Ovary (tissue), 9 donors: Measurements from ENCODE around the gene ADD1. TPM values are rescaled to one million over a fixed set of nuclear protein-coding genes. Genes with fewer than 3 reads are reported as not detected.

Experiments
- DNase-seq, 5 donors: peaks; one replicate each; pipeline ENCODE4 v3.0.0-alpha.2; 2019 to 2020
- H3K27ac ChIP-seq, 2 donors: fragments of 200-600 bp; one replicate each; pipeline versions ENCODE4 v1.5.1 to v1.8.0; 2019 to 2022
- H3K27me3 ChIP-seq: fragments of 200-600 bp; one replicate; pipeline ENCODE4 v1.8.0; 2022
- H3K36me3 ChIP-seq: fragments of 200-600 bp; sonication (generic); one replicate; pipeline ENCODE4 v1.5.1; 2019
- H3K4me1 ChIP-seq: one replicate; pipeline ENCODE4 v1.8.1; 2013; ENCODE audit warnings: mild to moderate bottlenecking, moderate library complexity; ENCODE audit not compliant: insufficient read depth
- H3K4me3 ChIP-seq: fragments of 200-600 bp; sonication (generic); one replicate; pipeline ENCODE4 v1.5.1; 2017
- H3K9me3 ChIP-seq, 2 donors: fragments of 200-600 bp in 1 of 2; sonication (generic) in 1 of 2; one replicate each; pipeline versions ENCODE4 v1.5.1 to v1.8.1; 2013 to 2019; ENCODE audit warnings: mild to moderate bottlenecking in 1 of 2, moderate library complexity in 1 of 2
- CTCF ChIP-seq, 3 donors: fragments of 450-650 bp in 2 of 3; fragments of 200-600 bp in 1 of 3; IDR thresholded peaks; one replicate each; pipeline versions ENCODE4 v1.5.1 to v1.8.0; 2016 to 2022; ENCODE audit warnings: antibody characterized with exemption in 3 of 3, mild to moderate bottlenecking in 1 of 3
- EP300 ChIP-seq: sonication (generic); formaldehyde crosslinking; IDR thresholded peaks from one replicate; pipeline ENCODE4 v1.6.1; 2017; ENCODE audit warnings: antibody characterized with exemption
- POLR2A ChIP-seq: fragments of 450-650 bp; IDR thresholded peaks from one replicate; pipeline ENCODE4 v1.6.1; 2017; ENCODE audit warnings: antibody characterized with exemption, mild to moderate bottlenecking, moderate library complexity
- WGBS, 3 donors: extraction: QIAGEN DNeasy Blood & Tissue Kit in 1 of 3; methylation state at CpG; one replicate each; pipeline versions ENCODE4 v1.1.5 to v1.1.7; 2013 to 2017; 5-methylcytosine and 5-hydroxymethylcytosine counted together
- intact Hi-C, 4 donors: fragments of 100-400 bp; cut with DNase I; formaldehyde crosslinking; loops; one replicate each; pipeline versions ENCODE4 v1.11.0 to v1.15.1; 2022 to 2023
- polyA plus RNA-seq, 2 donors: library from polyadenylated mRNA; stranded (reverse); fragments of 200-250 nt in 1 of 2; fragments of 350-450 nt in 1 of 2; fragmentation: Illumina TruSeq in 1 of 2; extraction: RNeasy Lipid Tissue Mini Kit (QIAGEN cat#74804) in 1 of 2; gene quantifications; one replicate each; pipeline ENCODE4 v1.2.3, GENCODE V29; 2013 to 2014
- total RNA-seq, 7 donors: library from RNA; depleted of rRNA in 2 of 7; stranded (reverse); fragments of >200 nt in 2 of 7; fragmentation: NEBNext Ultra II Directional in 3 of 7; extraction: Animal tissue kit (Norgen Biotek cat#: 25700) in 3 of 7; gene quantifications; one replicate each; pipeline versions ENCODE4 v1.1.0 to v1.2.4, GENCODE V29; 2016 to 2023
- donor health status: DM: no; HTN: no; CAD: no; lungs with moderate emphysema.
- donor health status: DM: no; HTN: no; CAD: no.
- donor health status: Bipolar disorder and iron deficiency.
- donor health status: DM: yes; HTN: yes; CAD: no.
- donor health status: DM: no; HTN: no; CAD: no.
- donor health status: DM: yes; HTN: yes; CAD: no.

ADD1 gene
- total and polyA plus RNA-seq, 9 donors = 166 to 447 (median 365) TPM

GRCh38 chr4:2928242-2929176 lies 84.9 kb downstream of the ADD1 start:
- no peaks in the 10 kb centered on the region for H3K9me3 ChIP-seq
- H3K27ac ChIP-seq = no peak overlapping the region
- H3K27me3 ChIP-seq = no peaks in the 10 kb centered on the region
- 81 to 84% (median 81%) methylated on average over 29 to 32 of the region's 32 CpGs for WGBS, 3 donors
- H3K36me3 ChIP-seq = no peaks in the 10 kb centered on the region
- intact Hi-C loops = no loop called here
- DNase-seq = peak in 2 of 5 donors; percentile 16 to 28
- TF ChIP-seq CTCF (IDR thresholded peaks at IDR 0.05) (no peak), POLR2A (no peak), EP300 (no peak)
- no peak overlapping the region for H3K4me3 ChIP-seq
- no peaks in the 10 kb centered on the region for H3K4me1 ChIP-seq

DNA sequence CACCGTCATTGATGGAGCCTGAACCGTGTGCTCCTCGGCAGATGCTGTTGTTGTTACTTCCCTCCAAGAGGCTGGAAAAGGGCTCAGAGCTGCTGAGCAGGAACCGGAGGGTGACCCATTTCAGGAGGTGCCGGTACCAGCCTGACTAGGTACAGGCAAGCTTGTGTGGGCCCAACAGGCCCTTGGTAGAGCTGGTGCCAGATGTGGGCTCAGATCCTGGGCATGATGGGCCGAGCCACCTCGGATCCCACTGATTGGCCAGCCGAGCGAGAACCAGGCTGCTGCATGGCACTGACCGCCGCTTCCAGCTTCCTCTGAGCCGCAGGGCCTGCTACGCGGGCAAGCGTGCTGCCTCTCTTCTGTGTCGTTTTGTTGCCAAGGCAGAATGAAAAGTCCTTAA lies 85.8 kb downstream of the ADD1 start:
- intact Hi-C loops = no loop called here

GRCh38 chr4:2930135-2930757 lies 86.6 kb downstream of the ADD1 start:
- DNase-seq = peak in 2 of 5 donors; percentile 28 to 38
- TF ChIP-seq EP300 (no peak), CTCF (IDR thresholded peaks at IDR 0.05) (no peak), POLR2A (no peak)
- no peaks in the 10 kb centered on the region for H3K36me3 ChIP-seq
- no peaks in the 10 kb centered on the region for H3K27me3 ChIP-seq
- H3K27ac ChIP-seq = no peak overlapping the region
- intact Hi-C loops = loop anchor here in 3 of 4 donors (5.0 to 10.0 kb wide), 4 partner anchors 85 to 395 kb away; partner anchors contain the start of genes ADD1 (in 1 of the 3) and FAM193A (in 1 of the 3)
- no peaks in the 10 kb centered on the region for H3K9me3 ChIP-seq
- H3K4me3 ChIP-seq = no peak overlapping the region
- WGBS, 3 donors = 72 to 75% (median 74%) methylated on average over 12 of the region's 12 CpGs
- peaks cover 4% of the 10 kb centered on the region for H3K4me1 ChIP-seq

More for the DNA sequence above, 85.8 kb downstream of the ADD1 start:
- H3K36me3 ChIP-seq = no peaks in the 10 kb centered on the region
- H3K9me3 ChIP-seq = no peaks in the 10 kb centered on the region
- H3K27me3 ChIP-seq = no peaks in the 10 kb centered on the region
- TF ChIP-seq EP300 (no peak), CTCF (IDR thresholded peaks at IDR 0.05) (no peak), POLR2A (no peak)
- no peak overlapping the region for H3K27ac ChIP-seq
- peak in 2 of 5 donors; percentile 19 to 42 for DNase-seq
- peaks cover 2% of the 10 kb centered on the region for H3K4me1 ChIP-seq
- H3K4me3 ChIP-seq = no peak overlapping the region
- WGBS, 3 donors = 81 to 85% (median 83%) methylated on average over 16 of the region's 16 CpGs

DNA sequence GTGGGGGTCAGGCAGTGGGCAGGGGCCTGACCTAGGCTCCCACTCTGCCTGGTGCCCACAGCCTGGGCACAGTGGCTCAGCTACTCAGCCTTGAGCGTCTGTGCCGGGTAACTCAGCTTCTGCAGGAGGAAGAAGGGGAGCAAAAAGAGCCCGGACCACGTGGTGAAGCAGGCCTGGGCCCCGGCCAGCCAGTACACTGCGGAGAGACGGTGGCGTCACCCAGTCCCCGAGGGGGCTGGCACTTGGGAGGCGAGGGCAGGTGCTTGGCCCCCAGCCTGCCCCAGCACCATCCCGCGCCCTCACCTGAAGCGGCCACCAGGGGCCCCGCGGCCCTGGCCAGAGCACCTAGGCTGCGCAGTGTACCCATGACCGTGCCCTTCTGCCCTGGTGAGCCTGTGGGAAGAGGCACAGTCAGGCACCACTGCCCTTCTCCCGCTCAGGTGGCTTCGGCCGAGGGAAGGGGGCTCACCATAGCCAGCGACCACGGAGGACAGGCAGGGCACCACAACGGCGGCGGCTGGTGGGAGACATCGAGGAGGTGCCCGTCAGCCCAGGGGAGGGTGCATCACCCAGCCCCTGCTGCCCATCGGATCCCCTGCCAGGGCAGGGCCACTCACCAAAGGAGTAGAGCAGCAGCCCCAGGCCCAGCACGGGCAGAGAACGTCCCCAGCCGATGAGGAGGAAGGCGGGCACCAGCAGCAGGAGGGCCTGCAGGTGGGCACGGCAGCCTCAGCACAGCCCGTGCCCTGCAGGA lies 87.3 kb downstream of the ADD1 start:
- H3K27me3 ChIP-seq = no peaks in the 10 kb centered on the region
- H3K27ac ChIP-seq = no peak overlapping the region
- H3K4me3 ChIP-seq = no peak overlapping the region
- DNase-seq = peak in 1 of 5 donors; percentile 53
- intact Hi-C loops = loop anchor here in 3 of 4 donors (5.0 to 10.0 kb wide), 4 partner anchors 86 to 396 kb away; partner anchors contain the start of genes ADD1 (in 1 of the 3) and FAM193A (in 1 of the 3)
- TF ChIP-seq CTCF (IDR thresholded peaks at IDR 0.05) = no peak
- TF ChIP-seq EP300 = no peak
- no peak for TF ChIP-seq POLR2A
- no peaks in the 10 kb centered on the region for H3K9me3 ChIP-seq
- peaks cover 8% of the 10 kb centered on the region for H3K4me1 ChIP-seq
- no peaks in the 10 kb centered on the region for H3K36me3 ChIP-seq
- 65 to 77% (median 68%) methylated on average over 26 to 34 of the region's 34 CpGs for WGBS, 3 donors
